SK-N-DZ (cell line): ENCODE measurements around the gene CLIC5.

ENCODE experiments used
- DNase-seq: peaks from one replicate; pipeline ENCODE4 v3.0.0-alpha.2; 2015; ENCODE audit warnings: low spot score

Gene CLIC5

GRCh38 chr6:45998524-45998923 is 17.1 kb downstream of the CLIC5 start:
- DNase-seq: no peak

- no peak for DNase-seq
Measured at GRCh38 chr6:45997875-45998506, 17.7 kb downstream of the CLIC5 start.

- no peak for DNase-seq
Measured at GRCh38 chr6:45991189-45991588, 24.5 kb downstream of the CLIC5 start.

GRCh38 chr6:45990162-45990561 is 25.5 kb downstream of the CLIC5 start:
- DNase-seq: no peak

GRCh38 chr6:45988635-45989034 is 27.0 kb downstream of the CLIC5 start:
- DNase-seq: no peak

- DNase-seq: no peak
Measured at GRCh38 chr6:45987856-45988255, 27.8 kb downstream of the CLIC5 start.

- no peak for DNase-seq
Measured at GRCh38 chr6:45986746-45987274, 28.9 kb downstream of the CLIC5 start.

GRCh38 chr6:45984788-45985425 is 30.8 kb downstream of the CLIC5 start:
- DNase-seq: no peak

GRCh38 chr6:45984347-45984746 is 31.3 kb downstream of the CLIC5 start:
- no peak for DNase-seq

GRCh38 chr6:45983062-45983461 is 32.6 kb downstream of the CLIC5 start:
- DNase-seq: no peak

GRCh38 chr6:45982280-45983036 is 33.2 kb downstream of the CLIC5 start:
- DNase-seq: no peak

GRCh38 chr6:45981046-45981445 is 34.6 kb downstream of the CLIC5 start:
- DNase-seq: no peak

- no peak for DNase-seq
Measured at GRCh38 chr6:45979311-45979710, 36.3 kb downstream of the CLIC5 start.

GRCh38 chr6:45974596-45974995 is 41.1 kb downstream of the CLIC5 start:
- DNase-seq: no peak

GRCh38 chr6:45972795-45973503 is 42.7 kb downstream of the CLIC5 start:
- no peak for DNase-seq

- DNase-seq: no peak
Measured at GRCh38 chr6:45971287-45971686, 44.4 kb downstream of the CLIC5 start.

GRCh38 chr6:45970326-45970725 is 45.3 kb downstream of the CLIC5 start:
- no peak for DNase-seq

- no peak for DNase-seq
Measured at GRCh38 chr6:45969883-45970282, 45.8 kb downstream of the CLIC5 start.

GRCh38 chr6:45969026-45969425 is 46.6 kb downstream of the CLIC5 start:
- DNase-seq: no peak

- no peak for DNase-seq
Measured at GRCh38 chr6:45967363-45967762, 48.3 kb downstream of the CLIC5 start.

GRCh38 chr6:45966797-45967196 is 48.9 kb downstream of the CLIC5 start:
- DNase-seq: no peak

- DNase-seq: no peak
Measured at GRCh38 chr6:45966340-45966739, 49.3 kb downstream of the CLIC5 start.
